Ishikawa (cell line): ENCODE measurements around the gene DNER.

ENCODE experiments used
- CEBPB ChIP-seq: IDR thresholded peaks from 2 replicates; pipeline ENCODE4 v1.6.1; 2012
- CREB1 ChIP-seq: IDR thresholded peaks from 2 replicates; pipeline ENCODE4 v1.6.1; 2012; ENCODE audit warnings: low read depth
- EGR1 ChIP-seq: IDR thresholded peaks from 2 replicates; pipeline ENCODE4 v1.6.1; 2012
- EP300 ChIP-seq: IDR thresholded peaks from 2 replicates; pipeline ENCODE4 v1.6.1; 2012; ENCODE audit warnings: borderline replicate concordance
- FOXM1 ChIP-seq: IDR thresholded peaks from 2 replicates; pipeline ENCODE4 v1.6.1; 2012; ENCODE audit warnings: low read depth, borderline replicate concordance
- NFIC ChIP-seq: IDR thresholded peaks from 2 replicates; pipeline ENCODE4 v1.6.1; 2012
- RAD21 ChIP-seq: IDR thresholded peaks from 2 replicates; pipeline ENCODE4 v1.6.1; 2012; ENCODE audit warnings: low read depth
- TAF1 ChIP-seq: IDR thresholded peaks from 2 replicates; pipeline ENCODE4 v1.6.1; 2012; ENCODE audit warnings: low read depth, mild to moderate bottlenecking
- TCF12 ChIP-seq: IDR thresholded peaks from 2 replicates; pipeline ENCODE4 v1.6.1; 2012; ENCODE audit warnings: low read depth
- TEAD4 ChIP-seq: IDR thresholded peaks from 2 replicates; pipeline ENCODE4 v1.6.1; 2012
- USF1 ChIP-seq: IDR thresholded peaks from 2 replicates; pipeline ENCODE4 v1.6.1; 2012
- YY1 ChIP-seq: IDR thresholded peaks from 2 replicates; pipeline ENCODE4 v1.6.1; 2012; ENCODE audit warnings: low read depth
- ZBTB7A ChIP-seq: IDR thresholded peaks from 2 replicates; pipeline ENCODE4 v1.6.1; 2012; ENCODE audit warnings: low read depth
- TF ChIP-seq, protein P1 (sequence below): IDR thresholded peaks from 2 replicates; pipeline ENCODE4 v1.6.1; 2012; ENCODE audit warnings: low read depth, mild to moderate bottlenecking
- TF ChIP-seq, protein P2 (sequence below): IDR thresholded peaks from 2 replicates; pipeline ENCODE4 v1.6.1; 2012

Gene DNER

DNA sequence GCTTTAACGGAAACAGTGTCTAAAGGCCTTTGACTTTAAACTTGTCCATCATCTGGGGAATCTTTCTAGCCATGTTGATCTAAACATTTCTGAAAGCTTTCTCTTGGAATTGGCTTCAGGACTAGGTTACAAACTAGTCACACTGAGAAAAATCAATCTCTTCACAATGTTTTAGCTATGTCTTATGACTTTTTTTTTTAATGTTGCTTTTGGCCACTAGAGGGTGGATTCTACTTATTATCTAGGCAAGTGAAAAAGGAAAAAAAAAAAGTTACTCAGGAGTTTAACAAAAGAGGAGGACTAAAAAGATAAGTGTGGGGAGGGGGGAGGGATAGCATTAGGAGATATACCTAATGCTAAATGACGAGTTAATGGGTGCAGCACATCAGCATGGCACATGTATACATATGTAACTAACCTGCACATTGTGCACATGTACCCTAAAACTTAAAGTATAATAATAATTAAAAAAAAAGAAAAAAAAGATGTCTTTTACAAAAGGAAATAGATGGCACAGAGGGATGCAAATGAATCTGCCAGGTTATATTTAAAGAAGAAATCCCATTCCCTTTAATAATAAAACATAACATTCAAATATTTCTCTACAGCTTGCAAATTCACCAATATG, 282.9 kb downstream of the DNER start:
- TF ChIP-seq, protein P1, sequence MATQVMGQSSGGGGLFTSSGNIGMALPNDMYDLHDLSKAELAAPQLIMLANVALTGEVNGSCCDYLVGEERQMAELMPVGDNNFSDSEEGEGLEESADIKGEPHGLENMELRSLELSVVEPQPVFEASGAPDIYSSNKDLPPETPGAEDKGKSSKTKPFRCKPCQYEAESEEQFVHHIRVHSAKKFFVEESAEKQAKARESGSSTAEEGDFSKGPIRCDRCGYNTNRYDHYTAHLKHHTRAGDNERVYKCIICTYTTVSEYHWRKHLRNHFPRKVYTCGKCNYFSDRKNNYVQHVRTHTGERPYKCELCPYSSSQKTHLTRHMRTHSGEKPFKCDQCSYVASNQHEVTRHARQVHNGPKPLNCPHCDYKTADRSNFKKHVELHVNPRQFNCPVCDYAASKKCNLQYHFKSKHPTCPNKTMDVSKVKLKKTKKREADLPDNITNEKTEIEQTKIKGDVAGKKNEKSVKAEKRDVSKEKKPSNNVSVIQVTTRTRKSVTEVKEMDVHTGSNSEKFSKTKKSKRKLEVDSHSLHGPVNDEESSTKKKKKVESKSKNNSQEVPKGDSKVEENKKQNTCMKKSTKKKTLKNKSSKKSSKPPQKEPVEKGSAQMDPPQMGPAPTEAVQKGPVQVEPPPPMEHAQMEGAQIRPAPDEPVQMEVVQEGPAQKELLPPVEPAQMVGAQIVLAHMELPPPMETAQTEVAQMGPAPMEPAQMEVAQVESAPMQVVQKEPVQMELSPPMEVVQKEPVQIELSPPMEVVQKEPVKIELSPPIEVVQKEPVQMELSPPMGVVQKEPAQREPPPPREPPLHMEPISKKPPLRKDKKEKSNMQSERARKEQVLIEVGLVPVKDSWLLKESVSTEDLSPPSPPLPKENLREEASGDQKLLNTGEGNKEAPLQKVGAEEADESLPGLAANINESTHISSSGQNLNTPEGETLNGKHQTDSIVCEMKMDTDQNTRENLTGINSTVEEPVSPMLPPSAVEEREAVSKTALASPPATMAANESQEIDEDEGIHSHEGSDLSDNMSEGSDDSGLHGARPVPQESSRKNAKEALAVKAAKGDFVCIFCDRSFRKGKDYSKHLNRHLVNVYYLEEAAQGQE = no peak
- no peak for TF ChIP-seq CEBPB
- TF ChIP-seq TEAD4 = no peak
- TF ChIP-seq FOXM1 = no peak
- no peak for TF ChIP-seq NFIC
- no peak for TF ChIP-seq EP300
- no peak for TF ChIP-seq ZBTB7A
- TF ChIP-seq RAD21 = peak; percentile 33
- TF ChIP-seq EGR1 = no peak

- TF ChIP-seq USF1 (no peak), TCF12 (no peak), TEAD4 (no peak)
These were observed 284.8 kb downstream of the DNER start for GRCh38 chr2:229429589-229429988.

- TF ChIP-seq FOXM1 (no peak), RAD21 (no peak), EGR1 (no peak), TAF1 (no peak), CREB1 (no peak), TCF12 (no peak), CEBPB (no peak), ZBTB7A (no peak), TEAD4 (no peak), NFIC (no peak), EP300 (no peak)
- TF ChIP-seq, protein P1 = no peak
- TF ChIP-seq, protein P2, sequence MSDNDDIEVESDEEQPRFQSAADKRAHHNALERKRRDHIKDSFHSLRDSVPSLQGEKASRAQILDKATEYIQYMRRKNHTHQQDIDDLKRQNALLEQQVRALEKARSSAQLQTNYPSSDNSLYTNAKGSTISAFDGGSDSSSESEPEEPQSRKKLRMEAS = no peak
These were observed 287.9 kb downstream of the DNER start for GRCh38 chr2:229426464-229426863.

DNA sequence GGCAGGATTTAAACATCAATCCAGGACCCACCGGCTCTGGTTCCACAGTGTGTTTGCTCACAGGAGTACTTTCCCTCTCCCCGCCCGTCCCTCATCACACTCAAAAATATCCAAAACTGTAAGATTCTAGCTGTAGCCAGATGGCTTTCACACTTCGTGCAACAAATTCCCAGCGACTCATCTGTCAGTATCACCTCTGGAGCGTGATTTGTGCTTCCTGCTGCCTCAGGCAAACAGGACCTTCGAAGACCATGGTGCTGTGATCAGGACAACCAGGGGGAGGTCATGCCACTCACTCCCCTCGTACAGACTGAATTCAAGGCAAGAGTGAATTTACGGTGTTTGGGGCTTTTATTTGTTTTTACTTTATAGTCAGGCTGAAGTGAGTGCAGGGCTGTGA, 288.8 kb downstream of the DNER start:
- TF ChIP-seq, protein P2 = no peak
- no peak for TF ChIP-seq TEAD4
- TF ChIP-seq, protein P1 = no peak
- no peak for TF ChIP-seq EGR1
- TF ChIP-seq FOXM1 = no peak
- no peak for TF ChIP-seq YY1
- TF ChIP-seq NFIC = no peak
- TF ChIP-seq USF1 = no peak
- no peak for TF ChIP-seq CEBPB
- no peak for TF ChIP-seq EP300

DNA sequence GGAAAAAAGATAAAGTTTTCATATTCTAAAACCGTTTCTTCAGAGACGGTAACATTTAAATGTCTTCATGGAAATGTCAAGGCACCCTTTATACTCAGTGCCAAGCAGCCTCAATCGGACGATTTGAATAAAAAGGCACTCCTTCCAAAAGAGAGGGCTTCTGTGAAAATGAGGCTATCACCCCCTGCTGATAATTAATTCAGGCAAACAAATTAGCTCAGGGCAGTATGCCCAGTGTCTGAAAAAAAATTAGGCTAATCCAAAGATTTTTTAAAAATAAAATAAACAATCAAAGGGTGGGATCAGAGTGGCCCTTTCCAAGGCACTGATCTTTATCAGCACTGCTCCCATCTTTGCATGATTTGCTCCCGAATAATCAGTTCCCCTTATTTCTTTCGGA, 292.3 kb downstream of the DNER start:
- TF ChIP-seq, protein P2 = no peak
- TF ChIP-seq EP300 (no peak), TCF12 (no peak), CREB1 (no peak), RAD21 (no peak), CEBPB (no peak), EGR1 (no peak)
- TF ChIP-seq, protein P1 = no peak
